ENCODE measurements around the gene TASOR. TPM values are rescaled to one million over a fixed set of nuclear protein-coding genes. Genes with fewer than 3 reads are reported as not detected.

The TASOR gene
- total and polyA plus RNA-seq, 9 of the 15 experiments (the other 6 are each of a cell fraction or from before 2014, with no cell fraction given), result 16.4 to 68.7 (median 33.7) TPM

- WGBS (ENCODE audit: insufficient coverage, low coverage, missing lambda C conversion rate), result 83% methylated on average over 2 of the region's 2 CpGs
- Histone ChIP-seq H3K9me3 (replicated peaks; ENCODE audit: control insufficient read depth, insufficient read depth, low read depth, low read length) (no peaks in the 10 kb centered on the region), H3K4me3 (no peak overlapping the region), H3K9ac (ENCODE audit: insufficient read depth in 1 of 2, low read depth in 2 of 2, low read length in 2 of 2) (no peak overlapping the region), H3K4me1 (replicated peaks in 1 of 2; ENCODE audit: control insufficient read depth in 2 of 2, insufficient read depth in 2 of 2, low read length in 2 of 2) (no peaks in the 10 kb centered on the region; a peak in 1 of 5 replicates), H4K20me1 (replicated peaks; ENCODE audit: control insufficient read depth, insufficient read depth, low read length) (no peaks in the 10 kb centered on the region), H3K79me2 (ENCODE audit: control insufficient read depth, insufficient read depth, low read length) (peaks cover 28% of the 10 kb centered on the region), H2AFZ (ENCODE audit: low read depth, low read length) (no peak overlapping the region), H3K36me3 (ENCODE audit: control insufficient read depth, insufficient read depth, low read length) (peaks cover 51% of the 10 kb centered on the region), H3K27me3 (ENCODE audit: control insufficient read depth in 2 of 2, insufficient read depth in 2 of 2, low read length in 2 of 2) (no peaks in the 10 kb centered on the region), H3K9me1 (ENCODE audit: control insufficient read depth, insufficient read depth, low read length) (no peaks in the 10 kb centered on the region), H3K4me2 (ENCODE audit: insufficient read depth, low read length) (no peak overlapping the region), H3K27ac (ENCODE audit: extremely low read depth, low read depth, low read length) (no peak overlapping the region)
- no TSS peak for BruUV-seq (replicated peaks)
- TF ChIP-seq ELF2 (CRISPR knock-in tag; IDR thresholded peaks at IDR 0.05), result no peak
- peak; percentile 10; the same call in 1 of the 2 replicates for TF ChIP-seq ZNF121 (CRISPR knock-in tag; conservative IDR thresholded peaks at IDR 0.05)
- no peak for TF ChIP-seq BCL6 (CRISPR knock-in tag; IDR thresholded peaks at IDR 0.05)
- FAIRE-seq (no peak), ATAC-seq (no peak), DNase-seq (ENCODE audit: extremely low read depth in 1 of 4, low spot score in 3 of 4) (no peak)
- intact Hi-C loops (cut with micrococcal nuclease) (no loop called here), in situ Hi-C loops (cut with MboI) (no loop called here)
- ChIA-PET CTCF (ENCODE audit: low intra/inter-chr PET ratio) (no interaction called here), POLR2A (interaction anchor here (1.9 kb wide), 1 partner anchor 9 kb away, joined by 5 read pairs; the partner anchor contains the start of gene TASOR)
These were observed 9.1 kb downstream of the TASOR start for GRCh38 chr3:56673781-56674457.

DNA sequence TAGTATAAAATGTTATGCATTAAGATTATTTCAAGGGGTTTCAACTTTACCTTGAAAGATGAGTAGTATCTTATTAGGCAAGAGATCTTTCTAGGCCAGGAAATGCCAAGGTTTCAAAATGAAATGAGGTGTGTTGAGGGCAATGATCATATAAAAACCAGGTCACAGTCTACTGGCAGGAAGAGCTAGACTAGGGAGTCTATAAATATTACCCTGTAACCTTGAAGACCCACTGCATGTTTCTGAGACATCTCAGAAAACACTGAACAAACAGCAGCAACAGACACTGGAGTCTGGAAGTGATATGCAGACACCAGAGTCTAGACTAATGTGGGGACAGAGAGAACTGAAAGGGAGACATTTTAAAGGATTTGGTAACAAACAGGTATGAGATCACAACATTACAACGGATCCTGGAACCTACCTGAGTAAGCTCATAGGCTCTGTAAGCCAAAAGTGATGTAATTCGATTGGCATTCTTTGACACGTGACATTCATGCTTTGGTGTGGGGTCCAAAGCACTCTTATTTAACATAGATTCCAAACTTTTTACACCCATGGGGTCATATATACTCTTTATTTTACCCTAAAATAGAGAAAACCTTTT lies 15.0 kb downstream of the TASOR start:
- DNase-seq (ENCODE audit: extremely low read depth in 1 of 4, low spot score in 3 of 4), result no peak
- no peaks in the 10 kb centered on the region for H3K79me2 ChIP-seq (ENCODE audit: control insufficient read depth, insufficient read depth, low read length)
- FAIRE-seq, result no peak
- H3K4me3 ChIP-seq, result no peak overlapping the region
- H3K4me1 ChIP-seq (replicated peaks in 1 of 2; ENCODE audit: control insufficient read depth in 2 of 2, insufficient read depth in 2 of 2, low read length in 2 of 2), result no peaks in the 10 kb centered on the region
- no peaks in the 10 kb centered on the region for H3K27me3 ChIP-seq (ENCODE audit: control insufficient read depth in 2 of 2, insufficient read depth in 2 of 2, low read length in 2 of 2)
- POLR2A ChIA-PET, result no interaction called here
- no peak overlapping the region for H3K4me2 ChIP-seq (ENCODE audit: insufficient read depth, low read length)
- 95% methylated on average over 3 of the region's 3 CpGs for WGBS (ENCODE audit: insufficient coverage, low coverage, missing lambda C conversion rate)
- no peaks in the 10 kb centered on the region for H4K20me1 ChIP-seq (replicated peaks; ENCODE audit: control insufficient read depth, insufficient read depth, low read length)
- intact Hi-C loops (cut with micrococcal nuclease) (no loop called here), in situ Hi-C loops (cut with MboI) (no loop called here)
- H3K36me3 ChIP-seq (ENCODE audit: control insufficient read depth, insufficient read depth, low read length), result peaks cover 83% of the 10 kb centered on the region; the same call in 2 of the 3 replicates
- CTCF ChIA-PET (ENCODE audit: low intra/inter-chr PET ratio), result no interaction called here
- no peak overlapping the region for H2AFZ ChIP-seq (ENCODE audit: low read depth, low read length)
- no peak overlapping the region for H3K9ac ChIP-seq (ENCODE audit: insufficient read depth in 1 of 2, low read depth in 2 of 2, low read length in 2 of 2)
- no peaks in the 10 kb centered on the region for H3K9me1 ChIP-seq (ENCODE audit: control insufficient read depth, insufficient read depth, low read length)
- H3K9me3 ChIP-seq (replicated peaks; ENCODE audit: control insufficient read depth, insufficient read depth, low read depth, low read length), result no peaks in the 10 kb centered on the region
- TF ChIP-seq SMAD1 (IDR thresholded peaks at IDR 0.05; ENCODE audit: low read depth, low read length, partially characterized antibody) (no peak), PRDM10 (IDR thresholded peaks at IDR 0.05; ENCODE audit: partially characterized antibody) (no peak), TCF15 (CRISPR knock-in tag; IDR thresholded peaks at IDR 0.05) (no peak), TAF15 (IDR thresholded peaks at IDR 0.05; ENCODE audit: low read depth, low read length) (no peak), ZNF766 (CRISPR knock-in tag; conservative IDR thresholded peaks at IDR 0.05) (no peak)
- no peak for ATAC-seq
- no TSS peak for BruUV-seq (replicated peaks)
- H3K27ac ChIP-seq (ENCODE audit: extremely low read depth, low read depth, low read length), result no peak overlapping the region
